Astrocyte of the cerebellum (primary cell): ENCODE results near the gene GOLGA8J.
"Not testable (repeated sequence)": the region's sequence is repeated elsewhere in the genome, so short reads cannot be mapped to it uniquely, and the experiment has no call there.

ENCODE experiments used
- DNase-seq: peaks from one replicate; pipeline ENCODE4 v3.0.0-alpha.2; 2011; ENCODE audit warnings: low read depth
- H3K4me3 ChIP-seq: 2 replicates; pipeline ENCODE4 v1.5.1; 2011; ENCODE audit warnings: mild to moderate bottlenecking, low read depth, low read length, moderate library complexity
- in situ Hi-C: cut with HindIII; loops from 2 replicates; pipeline ENCODE4 v1.10.0; 2017; ENCODE audit warnings: low sequenced_read_pairs

The GOLGA8J gene

DNA sequence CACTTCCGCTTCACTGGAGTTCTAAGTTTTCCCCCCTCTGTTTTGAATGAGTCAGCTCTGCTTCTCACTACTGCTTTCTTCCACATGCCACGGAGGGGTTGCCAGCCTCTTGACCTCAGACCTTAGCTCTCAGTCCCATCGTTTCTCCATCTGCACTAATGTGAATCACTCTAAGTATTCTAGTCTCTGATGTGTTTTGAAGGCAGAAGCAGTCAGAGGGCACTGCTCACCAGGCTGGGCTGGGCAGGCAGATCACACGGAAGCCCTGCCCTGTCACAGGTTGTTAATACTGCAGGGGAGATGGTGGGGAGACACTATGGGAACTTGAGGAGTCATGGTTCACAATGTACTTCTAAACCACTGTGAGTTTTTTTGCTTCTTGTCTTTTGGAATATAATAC is 27.8 kb downstream of the GOLGA8J start:
- in situ Hi-C loops, DNase-seq, H3K4me3 ChIP-seq: not testable (repeated sequence)

DNA sequence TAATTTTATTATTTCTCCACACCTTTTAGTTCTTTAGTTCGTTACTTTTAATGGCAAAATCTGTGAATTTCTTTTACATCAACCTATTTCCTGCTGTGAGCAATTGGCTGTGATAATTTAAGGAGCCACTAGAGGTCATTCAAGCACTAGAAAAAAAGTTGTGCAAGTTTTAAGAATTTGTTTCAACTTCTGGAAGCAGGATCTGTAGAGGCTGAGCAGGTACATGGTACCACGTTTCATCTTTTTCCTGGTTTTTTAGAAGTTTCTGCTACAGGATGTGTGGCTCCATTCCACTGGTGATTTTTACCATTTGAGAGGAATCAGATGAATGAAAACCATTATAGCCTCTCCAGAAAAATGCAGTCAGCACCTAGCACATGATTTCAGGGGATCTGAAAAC is 47.3 kb downstream of the GOLGA8J start:
- in situ Hi-C loops, DNase-seq, H3K4me3 ChIP-seq: not testable (repeated sequence)

DNA sequence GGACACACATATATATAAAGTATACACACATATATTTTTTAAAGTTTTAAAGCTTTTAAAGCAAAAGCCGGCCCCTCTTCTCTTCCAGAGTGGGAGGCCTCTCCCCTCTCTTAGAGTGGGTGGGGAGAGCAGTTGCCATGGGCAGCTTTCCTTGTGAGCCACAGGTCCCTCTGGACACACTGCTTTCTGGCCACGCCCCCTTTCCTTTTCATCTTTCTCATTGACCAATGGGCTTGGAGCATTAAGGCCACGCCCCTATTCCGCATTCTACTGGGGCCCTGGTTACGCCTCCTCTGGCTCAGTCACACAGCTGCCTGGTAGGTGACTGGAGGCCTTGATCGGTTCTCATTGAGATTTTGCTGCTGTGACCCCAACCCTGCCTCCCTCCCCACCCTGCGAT is 52.0 kb downstream of the GOLGA8J start, which contains the start of gene GOLGA8T:
Gene GOLGA8T (plus strand): TSS at position 301 of the 400 bp plus-strand sequence. CDS start 98 bp downstream, at position 399.
- in situ Hi-C loops, DNase-seq, H3K4me3 ChIP-seq: not testable (repeated sequence)
